GM18868 (cell line): Measurements from ENCODE around the gene CLCA2.

Experiments used
- ATAC-seq: cut with Tn5 transposase; IDR thresholded peaks from one replicate; pipeline ENCODE4 v1.9.1; 2021; ENCODE audit warnings: mild to moderate bottlenecking, moderate library complexity; ENCODE audit not compliant: unreplicated experiment

CLCA2 gene

DNA sequence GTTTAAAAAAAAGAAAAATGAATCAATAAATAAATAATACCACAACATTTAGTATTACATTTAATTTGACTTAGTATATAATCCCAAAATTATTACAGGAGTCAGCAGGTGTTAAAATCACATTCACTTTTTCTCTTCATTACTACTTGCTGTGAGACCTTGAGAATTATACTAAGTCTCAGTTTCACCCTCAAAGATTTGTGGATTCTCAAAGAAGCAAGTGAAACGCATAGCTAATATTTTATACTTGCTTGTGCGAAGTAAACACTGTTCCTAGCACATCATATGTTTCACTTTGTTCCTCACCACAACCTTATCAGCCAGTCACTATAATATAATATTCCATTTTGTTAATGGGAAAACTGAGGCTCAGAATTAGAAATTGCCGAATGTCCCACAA lies 48.8 kb downstream of the CLCA2 start:
- ATAC-seq = peak; percentile 36

DNA sequence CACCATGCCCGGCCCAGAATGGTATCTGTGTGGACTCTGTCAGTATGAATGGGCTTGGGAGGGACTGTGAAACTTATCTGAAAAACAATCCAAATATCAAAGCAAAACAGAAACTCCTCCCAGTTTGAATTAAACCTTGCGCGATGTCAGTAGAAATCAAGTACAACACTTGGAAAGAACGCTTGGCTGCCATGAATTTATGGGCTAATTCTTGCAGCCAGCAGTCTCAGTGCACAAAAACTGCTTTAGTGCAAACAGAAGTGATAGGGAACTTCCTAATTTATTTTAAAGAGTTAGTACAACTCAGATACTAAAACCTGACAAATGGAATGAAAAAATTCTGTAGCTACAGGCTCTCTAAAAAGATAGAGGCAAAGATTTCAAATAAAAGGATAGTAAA lies 53.3 kb downstream of the CLCA2 start:
- ATAC-seq = no peak

DNA sequence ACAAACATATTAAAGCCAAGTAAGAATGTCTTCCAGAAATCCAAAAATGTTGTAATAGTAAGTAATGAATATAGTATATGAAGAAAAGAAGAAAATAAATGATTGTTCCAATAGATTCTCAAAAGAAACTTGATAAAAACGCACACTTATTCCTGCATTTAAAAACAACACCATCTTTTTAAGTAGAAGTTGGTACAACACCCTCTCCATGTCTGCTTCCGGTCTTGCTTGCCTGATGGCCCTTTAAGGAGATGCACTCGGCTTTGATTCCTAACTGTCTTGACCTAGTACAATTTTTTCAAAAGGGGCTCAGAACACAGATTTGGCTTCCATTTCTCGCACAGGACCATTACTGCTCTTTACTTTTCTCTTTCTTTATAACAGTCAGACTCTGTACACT lies 53.7 kb downstream of the CLCA2 start:
- no peak for ATAC-seq

DNA sequence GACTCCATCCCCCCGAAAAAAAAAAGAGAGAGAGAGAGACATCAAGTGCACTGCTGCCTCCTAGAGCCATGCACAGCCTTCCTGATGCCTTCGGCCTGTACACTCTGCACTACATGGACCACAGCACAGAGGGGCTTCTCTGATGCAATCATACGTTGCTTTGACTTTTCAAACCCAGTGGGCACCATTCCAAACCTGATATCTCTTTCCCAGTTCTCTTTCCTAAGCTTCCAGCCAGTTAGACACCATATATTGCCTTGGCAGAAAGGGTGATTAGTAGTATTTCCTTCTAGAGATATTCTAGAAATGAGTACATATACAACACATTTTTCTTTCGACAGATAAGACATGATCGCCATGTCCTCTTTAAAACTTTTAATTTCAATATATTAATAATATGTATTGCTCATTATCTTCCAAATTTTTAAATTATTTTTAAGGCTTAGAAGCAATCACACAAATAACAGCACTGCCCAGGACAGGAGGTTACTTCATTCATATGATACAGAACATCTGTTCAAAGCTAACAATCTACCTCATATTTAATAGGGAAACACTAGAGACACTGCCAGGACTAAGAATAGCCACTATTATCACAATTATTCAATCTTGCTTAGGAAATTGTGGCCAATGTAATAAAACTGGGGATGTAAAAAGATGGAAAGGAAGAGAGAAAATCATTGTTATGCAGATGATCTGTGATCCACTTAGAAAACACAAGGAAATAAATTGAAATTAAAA lies 54.6 kb downstream of the CLCA2 start:
- ATAC-seq = no peak

DNA sequence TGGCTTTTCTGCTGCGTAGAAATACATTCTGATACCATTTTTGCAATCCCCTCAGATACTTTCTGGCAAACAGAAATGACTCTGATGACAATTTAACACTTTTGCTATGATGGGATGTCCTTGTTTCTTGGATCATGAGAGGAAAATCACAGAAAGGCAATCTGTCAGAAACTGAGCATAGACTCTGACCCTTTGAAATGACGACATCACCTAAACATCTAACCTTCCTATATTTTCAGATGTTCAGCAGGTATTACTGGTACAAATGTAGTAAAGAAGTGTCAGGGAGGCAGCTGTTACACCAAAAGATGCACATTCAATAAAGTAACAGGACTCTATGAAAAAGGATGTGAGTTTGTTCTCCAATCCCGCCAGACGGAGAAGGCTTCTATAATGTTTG lies 58.0 kb downstream of the CLCA2 start:
- no peak for ATAC-seq

DNA sequence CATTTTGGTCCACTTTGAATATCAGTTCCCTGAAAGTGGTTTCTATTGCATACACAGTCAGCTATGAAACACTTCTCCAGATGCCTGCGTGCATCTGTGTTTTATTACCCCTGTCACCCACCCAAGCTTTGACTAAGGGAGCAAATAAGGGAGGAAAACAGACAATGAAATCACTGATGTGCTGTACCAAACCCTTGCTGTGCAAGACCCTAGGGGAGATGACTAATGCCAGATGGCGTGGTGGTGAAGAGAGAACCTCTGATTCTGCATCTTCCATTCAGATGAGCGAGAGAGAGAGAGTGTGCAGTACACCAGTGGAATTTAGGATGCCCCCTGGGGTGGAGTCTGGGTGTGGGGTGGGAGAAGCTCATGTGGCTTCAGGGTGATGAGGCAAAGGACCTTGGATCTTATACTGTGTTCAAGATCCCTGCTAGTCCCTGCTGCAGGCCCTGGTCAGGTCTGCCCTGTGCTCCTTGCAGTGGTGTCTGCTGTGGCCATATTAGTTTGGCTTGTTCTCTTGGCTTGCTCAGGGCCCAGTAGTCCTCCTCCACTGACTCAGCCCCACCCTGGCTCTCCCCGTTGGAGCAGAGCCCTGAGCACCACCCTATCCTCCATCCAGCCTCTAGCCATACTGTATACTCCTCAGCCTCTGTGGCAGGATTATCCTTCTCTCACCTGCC lies 63.3 kb downstream of the CLCA2 start:
- ATAC-seq = no peak

DNA sequence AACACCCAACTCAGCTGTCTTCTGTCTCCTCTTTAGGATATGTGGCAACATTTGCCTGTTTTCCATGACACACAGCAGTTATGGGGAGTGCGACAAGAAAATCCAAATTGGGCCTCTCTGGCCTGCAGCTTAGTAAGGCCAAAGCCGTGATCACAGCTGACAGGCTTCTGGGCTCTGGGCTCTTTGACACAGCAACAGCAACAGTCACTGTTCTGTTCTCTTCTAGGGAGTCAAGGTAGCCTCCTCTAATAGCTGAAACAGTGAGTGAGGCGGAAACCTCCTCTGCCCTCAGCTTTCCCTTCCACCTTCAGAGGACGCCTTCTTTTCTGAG lies 63.8 kb downstream of the CLCA2 start:
- no peak for ATAC-seq

DNA sequence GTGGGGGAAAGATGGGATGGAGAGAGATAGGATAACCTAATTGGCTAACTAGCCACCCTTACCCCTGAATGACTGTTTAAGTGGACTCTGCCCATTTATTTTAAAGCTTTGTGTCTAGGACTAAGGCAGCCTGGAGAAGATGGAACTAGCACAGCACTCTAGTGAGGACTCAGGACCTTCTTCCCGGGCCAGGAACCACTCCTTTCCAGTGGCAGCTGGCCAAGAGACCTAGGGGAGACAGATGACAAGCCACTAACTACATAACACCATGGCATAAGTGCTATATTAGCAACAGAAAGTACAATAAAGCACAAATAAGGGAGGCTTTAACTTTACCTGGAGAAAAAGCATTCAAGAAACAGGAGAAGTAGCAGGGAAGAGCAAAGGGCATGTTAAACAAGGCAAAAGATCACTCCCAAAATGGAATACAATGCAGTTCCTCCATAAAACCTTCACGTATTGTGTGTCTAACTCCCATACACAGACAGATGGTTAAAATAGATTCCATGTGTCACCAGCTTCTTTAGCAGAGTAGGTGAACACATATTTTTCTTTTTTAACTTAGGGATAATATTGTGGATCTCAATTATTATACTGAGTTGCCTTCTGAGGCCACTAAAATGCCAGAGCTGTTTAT lies 65.4 kb downstream of the CLCA2 start:
- no peak for ATAC-seq

DNA sequence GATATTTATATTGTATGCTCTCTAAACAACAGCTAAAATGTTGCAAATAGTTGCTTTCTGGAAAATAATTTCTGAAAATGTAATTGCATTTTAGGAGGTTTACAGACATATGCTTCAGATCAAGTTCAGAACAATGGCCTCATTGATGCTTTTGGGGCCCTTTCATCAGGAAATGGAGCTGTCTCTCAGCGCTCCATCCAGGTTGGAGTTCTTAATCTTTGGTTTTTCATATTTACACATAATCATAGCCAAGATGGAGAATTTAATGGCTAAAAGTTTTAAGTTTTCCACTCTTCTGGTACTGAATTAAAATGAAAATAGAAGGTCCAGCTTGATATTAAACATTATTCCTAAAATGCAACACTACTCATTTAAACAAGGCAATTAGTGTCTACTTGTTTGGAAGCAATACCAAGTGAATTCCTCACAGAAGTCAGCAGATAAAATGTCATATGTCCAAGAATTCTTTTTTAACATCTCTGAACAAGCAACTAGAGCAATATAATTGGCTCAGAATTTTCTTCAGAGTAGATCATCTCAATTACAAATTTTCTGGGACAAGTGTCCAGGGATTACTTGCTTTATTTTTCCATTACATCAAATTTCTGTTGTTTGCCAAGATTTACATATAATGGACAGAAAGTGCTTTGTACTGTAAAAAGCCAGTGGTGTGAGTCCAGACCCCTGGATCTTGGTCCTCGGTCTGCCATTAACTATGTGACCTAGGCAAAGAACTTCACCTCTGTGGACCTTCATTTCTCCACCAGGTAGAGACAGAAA lies 67.4 kb downstream of the CLCA2 start:
- ATAC-seq = no peak

DNA sequence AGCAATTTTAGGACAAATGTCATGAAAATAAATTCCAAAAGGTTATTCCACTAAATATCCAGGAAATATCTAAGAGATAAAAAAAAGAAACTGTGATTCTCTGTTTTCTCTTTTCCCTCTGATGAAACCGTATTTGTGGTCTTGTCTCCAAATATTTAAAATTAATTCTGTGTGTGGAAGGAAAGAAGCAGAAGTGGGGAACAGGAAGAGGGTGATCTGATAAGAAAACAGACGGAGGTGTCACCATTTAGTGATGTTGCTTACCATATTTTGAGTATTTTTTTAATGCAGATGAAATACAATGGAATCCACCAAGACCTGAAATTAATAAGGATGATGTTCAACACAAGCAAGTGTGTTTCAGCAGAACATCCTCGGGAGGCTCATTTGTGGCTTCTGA lies 74.3 kb downstream of the CLCA2 start:
- no peak for ATAC-seq

DNA sequence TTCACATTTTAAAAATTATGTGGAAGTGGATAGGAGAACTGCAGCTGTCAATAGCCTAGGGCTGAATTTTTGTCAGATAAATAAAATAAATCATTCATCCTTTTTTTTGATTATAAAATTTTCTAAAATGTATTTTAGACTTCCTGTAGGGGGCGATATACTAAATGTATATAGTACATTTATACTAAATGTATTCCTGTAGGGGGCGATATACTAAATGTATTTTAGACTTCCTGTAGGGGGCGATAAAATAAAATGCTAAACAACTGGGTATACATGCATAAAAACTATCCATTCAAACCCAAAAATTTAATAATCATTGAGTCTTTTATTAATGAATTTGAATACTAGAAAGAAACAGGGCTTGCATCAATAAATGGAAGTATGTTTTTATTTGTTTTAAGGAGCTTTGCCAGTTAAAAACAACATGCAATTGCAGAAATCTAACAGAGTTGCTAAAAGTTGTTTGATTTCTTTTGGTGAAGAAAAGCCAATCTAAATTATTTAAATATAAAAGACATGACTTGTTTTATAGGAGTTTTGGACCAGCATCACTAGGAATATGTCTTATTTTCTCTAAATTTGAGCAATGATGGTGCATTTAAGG lies 76.1 kb downstream of the CLCA2 start:
- ATAC-seq = peak; percentile 48

DNA sequence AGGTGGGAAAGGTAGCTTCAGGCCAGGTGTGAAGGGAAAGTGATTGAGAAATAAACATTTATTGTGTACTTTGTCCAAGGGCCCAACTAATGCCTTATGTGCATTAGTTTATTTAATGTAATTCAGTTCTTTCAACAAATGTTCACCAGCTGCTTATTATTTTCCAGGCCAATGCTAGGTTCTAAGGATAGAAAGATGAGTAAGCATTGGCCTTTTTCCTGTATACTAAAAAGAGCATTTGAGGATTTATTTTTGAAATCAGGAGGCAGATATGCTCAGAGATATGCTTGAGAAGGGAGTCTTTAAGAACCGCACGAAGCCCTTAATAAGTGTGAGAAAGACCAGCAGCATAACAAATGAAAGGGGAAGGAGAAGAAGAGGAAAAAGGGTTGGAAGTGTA lies 76.7 kb downstream of the CLCA2 start:
- ATAC-seq = no peak

DNA sequence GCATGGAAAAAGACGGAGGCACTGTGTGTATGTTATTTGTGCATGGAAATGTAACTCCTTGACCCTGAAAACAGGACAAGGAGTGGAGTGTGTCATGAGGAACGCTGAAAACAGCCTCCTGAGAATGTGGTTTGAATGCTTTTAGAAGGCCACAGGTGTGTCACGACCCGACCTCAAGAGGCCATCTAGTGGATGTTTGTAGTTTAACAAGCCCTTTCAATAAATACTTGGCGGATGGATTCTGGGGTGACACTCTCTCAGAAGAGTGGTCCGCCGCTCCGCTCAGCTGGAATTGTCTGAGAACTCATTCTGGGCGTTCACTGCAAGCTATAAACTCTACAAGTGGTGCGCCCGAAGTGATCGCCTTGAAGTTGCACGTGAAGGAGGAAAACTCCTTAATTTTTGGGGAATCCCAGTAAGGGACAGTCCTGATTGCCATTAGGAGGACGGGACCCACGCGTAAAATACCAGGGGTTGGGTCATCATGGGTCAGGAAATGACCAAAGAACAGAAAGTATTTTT lies 78.2 kb downstream of the CLCA2 start:
- ATAC-seq = peak; percentile 74

DNA sequence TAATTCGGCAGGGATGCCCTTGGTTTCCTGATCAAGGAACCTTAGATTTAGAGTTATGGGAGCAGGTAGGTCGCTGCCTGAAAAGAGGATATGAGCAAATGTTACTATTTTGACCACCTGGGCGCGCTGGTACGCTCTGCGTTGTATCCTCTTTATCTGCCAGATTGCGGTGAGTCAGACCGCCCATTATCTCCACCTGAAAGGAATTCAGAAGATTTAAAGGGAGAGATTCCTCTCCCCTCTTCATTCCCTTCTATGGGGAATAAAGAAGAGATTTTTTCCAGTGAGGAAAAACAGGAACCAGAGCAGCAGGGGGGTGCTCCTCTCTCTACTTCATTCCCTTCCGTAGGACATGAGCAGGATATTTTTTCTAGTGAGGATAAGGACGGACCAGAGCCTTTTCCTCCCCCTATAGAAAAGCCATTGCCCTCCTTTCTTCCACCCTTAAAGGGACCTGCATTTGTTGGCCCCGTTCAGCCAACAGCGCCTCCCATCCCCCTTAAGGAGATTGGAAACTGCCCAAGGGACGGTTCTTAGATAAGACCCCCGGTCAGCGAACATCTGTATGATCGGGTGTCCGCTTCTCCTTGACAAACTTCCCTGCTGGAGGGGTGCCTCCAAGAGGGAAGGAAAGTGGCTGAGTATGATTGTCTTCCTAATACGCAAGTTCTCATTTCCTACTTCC lies 78.9 kb downstream of the CLCA2 start:
- no peak for ATAC-seq

DNA sequence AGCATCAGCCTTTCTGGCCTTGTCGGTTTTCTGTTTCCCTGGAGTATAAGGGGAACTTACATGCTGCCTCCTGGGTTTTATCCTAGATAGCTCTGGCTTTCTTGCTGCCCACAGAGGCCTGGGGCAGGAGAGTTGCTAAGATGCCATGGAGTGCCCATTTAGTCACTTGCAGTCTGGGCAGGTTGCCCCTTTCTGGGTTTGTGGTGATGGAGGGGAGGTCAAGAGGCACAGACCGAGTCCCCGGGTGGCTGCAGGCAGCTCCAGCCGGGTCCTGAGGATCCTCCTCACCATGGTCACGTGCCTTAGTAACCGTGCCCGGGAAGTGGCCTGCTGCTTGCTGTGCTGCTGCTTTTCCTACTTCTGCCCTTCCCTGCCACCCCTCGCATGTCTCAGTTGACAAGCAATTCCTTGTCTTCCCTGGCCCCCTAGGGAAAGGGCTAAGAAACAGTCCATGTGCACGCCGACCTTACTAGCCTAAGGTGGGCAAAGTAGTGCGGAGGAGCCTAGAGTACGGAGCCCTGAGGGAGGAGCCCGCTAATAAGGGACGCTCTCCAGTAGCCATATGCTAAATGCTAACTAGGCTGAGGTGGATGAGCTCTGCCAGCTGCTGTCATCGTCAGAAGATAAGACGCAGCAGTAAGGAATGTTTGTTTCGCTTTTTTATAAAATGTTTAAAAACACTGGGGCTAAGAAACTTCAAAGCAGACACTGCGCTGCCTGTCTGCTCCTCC lies 79.6 kb downstream of the CLCA2 start:
- no peak for ATAC-seq

DNA sequence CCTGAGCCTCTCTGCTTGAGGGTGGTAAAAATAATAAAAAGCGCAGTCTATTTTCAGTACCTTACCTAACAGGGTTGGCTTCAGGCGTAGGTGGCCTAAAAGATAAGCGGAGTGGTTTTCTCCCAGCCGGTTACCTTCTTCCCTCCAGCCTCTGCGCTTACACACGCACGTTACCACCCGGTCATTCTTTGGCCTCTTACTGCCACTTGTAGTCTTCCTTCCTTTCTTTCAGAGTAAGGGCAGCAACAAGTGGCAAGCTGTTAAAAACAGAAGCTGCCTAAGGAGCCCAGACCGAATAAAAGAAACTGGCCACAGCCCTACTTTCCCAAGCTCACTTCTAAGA lies 80.1 kb downstream of the CLCA2 start:
- no peak for ATAC-seq

DNA sequence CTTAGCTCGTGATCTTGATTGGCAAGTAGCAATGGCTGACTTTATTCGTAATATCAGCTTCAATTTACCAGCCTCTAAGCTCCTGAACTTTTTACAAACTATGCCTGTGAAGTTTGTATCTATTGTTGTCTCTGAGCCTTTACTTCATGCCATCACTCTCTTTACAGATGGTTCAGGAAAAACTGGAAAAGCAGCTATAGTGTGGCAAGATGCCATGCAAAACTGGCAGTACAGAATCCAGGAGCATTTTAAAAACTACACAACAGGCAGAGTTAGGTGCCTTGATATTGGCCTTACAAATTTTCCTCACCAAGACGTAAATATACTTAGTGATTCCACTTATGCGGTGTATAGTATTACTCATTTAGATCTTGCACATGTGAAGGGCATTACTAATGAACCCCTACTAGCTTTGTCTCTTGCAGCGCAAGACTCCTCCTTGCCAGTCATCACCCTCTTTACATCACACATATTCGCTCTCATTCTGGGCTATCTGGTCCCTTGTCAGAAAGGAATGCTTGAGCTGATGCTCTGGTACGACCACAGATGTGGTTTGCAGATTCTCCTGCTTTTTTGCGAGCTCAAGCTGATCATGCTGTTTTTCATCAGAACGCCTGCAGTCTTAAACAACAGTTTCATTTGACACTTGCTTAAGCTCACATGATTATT lies 81.1 kb downstream of the CLCA2 start:
- no peak for ATAC-seq

DNA sequence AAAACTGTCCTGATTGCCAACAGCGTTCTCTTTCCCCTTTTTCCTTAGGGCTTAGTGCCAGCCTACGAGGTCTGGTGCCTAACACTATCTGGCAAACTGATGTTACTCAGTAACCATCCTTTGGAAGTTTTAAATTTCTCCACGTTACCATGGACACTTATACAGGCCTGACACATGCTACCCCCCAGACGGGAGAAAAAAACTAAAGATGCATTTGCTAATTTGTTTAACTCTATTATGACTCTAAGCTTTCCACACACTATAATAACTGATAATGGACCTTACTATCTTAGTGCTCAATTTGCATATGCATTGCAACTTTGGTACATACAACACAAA lies 81.6 kb downstream of the CLCA2 start:
- no peak for ATAC-seq
